Fibroblast of mammary gland (primary cell): ENCODE data around the gene TRIM32.

Experiments
- DNase-seq: peaks from one replicate; pipeline ENCODE4 v3.0.0-alpha.2; 2010; ENCODE audit warnings: low read depth
- H3K4me3 ChIP-seq: 2 replicates; pipeline ENCODE4 v1.5.1; 2011; ENCODE audit warnings: low read depth, mild to moderate bottlenecking, low read length, moderate library complexity; ENCODE audit not compliant: control insufficient read depth
- TF ChIP-seq, protein P1 (sequence below): conservative IDR thresholded peaks from 2 replicates; pipeline ENCODE4 v1.5.1; 2011; ENCODE audit warnings: low read depth, low read length, inconsistent platforms; ENCODE audit not compliant: control insufficient read depth, insufficient read depth

The TRIM32 gene

DNA sequence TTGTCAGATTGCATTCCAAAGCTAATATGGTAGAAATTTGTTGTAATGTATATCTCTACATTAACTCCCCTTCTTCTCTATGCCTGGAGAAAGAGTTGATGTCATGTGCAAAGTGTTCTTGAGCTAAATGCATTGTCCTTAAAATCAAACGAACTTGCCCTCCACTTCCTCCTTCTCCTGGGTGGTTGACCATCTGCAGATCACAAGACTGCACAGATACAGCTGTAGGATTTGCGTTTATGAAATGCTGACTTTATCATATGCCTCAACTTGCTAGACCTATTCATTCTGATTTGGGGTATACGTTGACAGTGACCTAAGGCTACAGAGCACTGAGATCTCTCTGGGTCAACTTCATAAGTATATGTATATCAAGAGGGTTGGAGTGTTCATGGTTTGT lies 8.3 kb downstream of the TRIM32 start:
- no peak for DNase-seq
- TF ChIP-seq, protein P1, sequence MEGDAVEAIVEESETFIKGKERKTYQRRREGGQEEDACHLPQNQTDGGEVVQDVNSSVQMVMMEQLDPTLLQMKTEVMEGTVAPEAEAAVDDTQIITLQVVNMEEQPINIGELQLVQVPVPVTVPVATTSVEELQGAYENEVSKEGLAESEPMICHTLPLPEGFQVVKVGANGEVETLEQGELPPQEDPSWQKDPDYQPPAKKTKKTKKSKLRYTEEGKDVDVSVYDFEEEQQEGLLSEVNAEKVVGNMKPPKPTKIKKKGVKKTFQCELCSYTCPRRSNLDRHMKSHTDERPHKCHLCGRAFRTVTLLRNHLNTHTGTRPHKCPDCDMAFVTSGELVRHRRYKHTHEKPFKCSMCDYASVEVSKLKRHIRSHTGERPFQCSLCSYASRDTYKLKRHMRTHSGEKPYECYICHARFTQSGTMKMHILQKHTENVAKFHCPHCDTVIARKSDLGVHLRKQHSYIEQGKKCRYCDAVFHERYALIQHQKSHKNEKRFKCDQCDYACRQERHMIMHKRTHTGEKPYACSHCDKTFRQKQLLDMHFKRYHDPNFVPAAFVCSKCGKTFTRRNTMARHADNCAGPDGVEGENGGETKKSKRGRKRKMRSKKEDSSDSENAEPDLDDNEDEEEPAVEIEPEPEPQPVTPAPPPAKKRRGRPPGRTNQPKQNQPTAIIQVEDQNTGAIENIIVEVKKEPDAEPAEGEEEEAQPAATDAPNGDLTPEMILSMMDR: no peak

DNA sequence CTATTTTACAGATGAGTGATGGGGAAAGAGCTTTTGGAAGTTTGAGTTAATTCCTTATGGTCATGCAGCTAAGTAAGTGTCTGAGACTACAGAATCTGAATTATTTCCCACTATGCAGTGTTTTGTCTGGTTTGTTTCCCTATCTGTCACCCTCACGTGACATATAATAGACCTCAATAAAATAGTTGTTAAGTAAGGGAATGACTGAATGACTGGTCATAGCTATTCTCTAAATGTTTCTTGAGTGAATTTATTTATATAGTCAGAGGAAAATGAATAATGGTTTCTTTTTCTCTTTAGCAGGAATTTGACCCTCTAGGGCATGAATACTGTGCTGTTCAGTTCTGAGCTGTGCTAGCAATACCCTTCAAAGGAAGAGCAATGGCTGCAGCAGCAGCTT lies 10.3 kb downstream of the TRIM32 start:
- DNase-seq: peak; percentile 39
- TF ChIP-seq, protein P1: no peak
- H3K4me3 ChIP-seq: no peak overlapping the region

More for the DNA sequence above, 8.3 kb downstream of the TRIM32 start:
- H3K4me3 ChIP-seq: no peak overlapping the region

DNA sequence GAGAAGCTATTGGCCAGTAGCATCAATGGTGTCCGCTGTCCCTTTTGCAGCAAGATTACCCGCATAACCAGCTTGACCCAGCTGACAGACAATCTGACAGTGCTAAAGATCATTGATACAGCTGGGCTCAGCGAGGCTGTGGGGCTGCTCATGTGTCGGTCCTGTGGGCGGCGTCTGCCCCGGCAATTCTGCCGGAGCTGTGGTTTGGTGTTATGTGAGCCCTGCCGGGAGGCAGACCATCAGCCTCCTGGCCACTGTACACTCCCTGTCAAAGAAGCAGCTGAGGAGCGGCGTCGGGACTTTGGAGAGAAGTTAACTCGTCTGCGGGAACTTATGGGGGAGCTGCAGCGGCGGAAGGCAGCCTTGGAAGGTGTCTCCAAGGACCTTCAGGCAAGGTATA lies 10.8 kb downstream of the TRIM32 start:
- DNase-seq: no peak
- TF ChIP-seq, protein P1: no peak
- no peak overlapping the region for H3K4me3 ChIP-seq

DNA sequence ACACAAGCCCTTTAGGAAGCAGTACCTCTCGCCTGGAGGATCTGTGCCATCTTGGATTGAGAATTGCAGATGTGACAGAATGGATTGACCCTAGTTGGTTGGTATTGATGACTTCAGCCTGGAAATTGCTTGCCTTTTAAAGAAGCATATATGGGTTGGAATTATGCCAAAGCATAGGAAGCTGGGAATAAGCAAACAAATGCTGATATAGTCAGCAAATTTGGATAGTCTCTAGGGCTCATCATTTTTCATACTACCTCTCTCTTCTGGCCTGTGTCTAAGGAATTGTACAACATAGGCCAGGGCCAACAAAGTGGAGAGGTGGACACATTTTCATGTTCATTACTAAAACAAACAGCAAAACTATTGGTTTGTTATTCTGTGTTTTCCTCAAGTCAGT lies 13.2 kb downstream of the TRIM32 start:
- no peak overlapping the region for H3K4me3 ChIP-seq
- DNase-seq: no peak
- TF ChIP-seq, protein P1: no peak

DNA sequence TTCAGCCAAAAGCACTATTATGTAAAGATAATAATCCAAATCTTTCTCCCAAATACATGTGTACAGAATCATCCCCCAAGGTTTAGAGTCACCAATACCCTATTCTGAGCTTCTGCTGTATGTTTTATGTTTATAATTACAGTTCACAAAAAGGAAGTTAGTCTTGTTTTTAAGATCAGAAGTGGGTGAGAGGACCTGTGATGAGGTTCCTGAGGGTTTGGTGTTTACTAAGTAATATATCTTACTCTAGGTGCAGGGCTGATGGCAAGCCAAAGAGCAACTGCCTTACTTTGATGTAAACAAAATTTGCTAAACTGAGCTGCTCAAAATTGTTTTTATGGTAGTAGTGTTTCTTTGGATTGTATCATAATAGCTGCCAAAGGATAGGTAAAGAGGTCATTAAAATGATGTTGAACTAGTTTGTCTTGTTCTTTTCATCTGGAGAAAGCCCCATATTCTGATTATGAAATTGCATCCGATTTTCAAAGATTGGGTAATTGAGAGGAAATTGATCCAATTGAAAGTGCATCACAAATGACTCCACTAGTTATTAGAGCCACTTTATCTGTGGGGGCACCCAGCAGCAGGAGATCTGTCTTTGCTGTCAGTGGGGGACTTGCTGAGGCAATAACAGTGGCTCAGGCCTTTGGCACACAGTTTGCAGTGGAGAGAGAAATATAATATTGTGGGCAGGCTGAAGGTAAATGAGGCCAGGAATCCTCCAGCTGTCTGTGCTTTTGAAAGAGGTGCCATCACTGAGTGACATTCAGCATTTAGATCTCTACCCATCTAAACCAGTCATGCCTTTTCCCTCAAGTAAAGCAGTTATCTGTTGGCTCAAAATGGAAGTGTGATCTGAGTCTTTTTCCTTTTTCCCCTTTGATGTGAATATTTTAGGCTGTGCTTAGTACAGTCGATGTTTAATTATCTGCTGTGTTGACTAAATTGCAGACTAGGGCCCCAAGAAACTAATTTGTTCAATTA lies 14.1 kb downstream of the TRIM32 start:
- DNase-seq: no peak
- no peak overlapping the region for H3K4me3 ChIP-seq
- TF ChIP-seq, protein P1: no peak

DNA sequence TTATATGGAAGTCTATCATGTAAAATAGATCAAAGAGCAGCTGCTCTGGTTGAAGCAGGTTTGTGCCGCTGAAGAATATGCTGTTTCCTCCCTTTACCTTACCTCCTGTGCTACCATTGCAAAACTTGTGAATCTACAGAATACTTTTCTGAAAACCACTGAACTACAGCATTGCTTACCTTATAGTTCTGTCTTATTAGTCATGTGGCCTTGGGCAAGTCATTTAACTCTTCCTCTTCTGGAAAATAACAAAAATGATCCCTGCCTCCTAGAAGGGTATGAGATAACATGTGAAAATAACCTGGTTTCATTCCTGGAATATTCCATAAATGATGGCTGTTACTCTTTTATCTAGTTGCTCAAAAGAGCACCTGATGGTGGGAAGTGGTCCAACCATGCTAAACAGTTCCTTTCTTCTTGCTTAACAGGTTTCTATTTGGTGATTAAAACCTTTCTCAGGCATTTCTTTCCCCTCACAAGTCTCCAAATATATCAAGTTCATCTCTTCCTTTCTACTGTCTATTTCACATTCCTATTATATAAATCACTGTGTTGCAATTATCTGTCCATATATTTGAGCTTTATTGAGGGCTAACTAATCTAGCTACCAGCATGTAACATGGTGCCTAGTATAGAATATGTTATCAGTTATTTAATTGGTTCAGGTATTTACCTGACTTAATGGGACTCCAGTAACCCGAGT lies 15.0 kb downstream of the TRIM32 start:
- TF ChIP-seq, protein P1: no peak
- DNase-seq: no peak
- no peak overlapping the region for H3K4me3 ChIP-seq
